Esophagus muscularis mucosa (tissue), 4 donors: Measurements from ENCODE around the gene THSD7A. TPM values are rescaled to one million over a fixed set of nuclear protein-coding genes. Genes with fewer than 3 reads are reported as not detected.

Source experiments
- DNase-seq: peaks from one replicate; pipeline ENCODE4 v3.0.0-alpha.2; 2017; ENCODE audit errors: extremely low spot score
- H3K27ac ChIP-seq, 4 donors: fragments of 200-600 bp; sonication (generic); replicated peaks in 1 of 4; 1 replicate in 3 of 4; 2 replicates in 1 of 4; pipeline ENCODE4 v1.5.1; 2016 to 2019; ENCODE audit warnings: mild to moderate bottlenecking in 1 of 4
- H3K27me3 ChIP-seq, 4 donors: fragments of 200-600 bp; sonication (generic); one replicate each; pipeline versions ENCODE4 v1.5.1 to v1.6.0; 2016 to 2019
- H3K36me3 ChIP-seq, 4 donors: fragments of 200-600 bp; sonication (generic); one replicate each; pipeline ENCODE4 v1.5.1; 2016 to 2019
- H3K4me1 ChIP-seq, 4 donors: fragments of 200-600 bp; sonication (generic); one replicate each; pipeline ENCODE4 v1.5.1; 2016 to 2019
- H3K4me3 ChIP-seq, 4 donors: fragments of 200-600 bp; sonication (generic); 1 replicate in 2 of 4; 2 replicates in 2 of 4; pipeline ENCODE4 v1.5.1; 2016 to 2019; ENCODE audit warnings: mild to moderate bottlenecking in 4 of 4, moderate library complexity in 1 of 4
- H3K9me3 ChIP-seq, 4 donors: fragments of 200-600 bp; sonication (generic); 1 replicate in 3 of 4; 2 replicates in 1 of 4; pipeline ENCODE4 v1.5.1; 2016 to 2019
- EP300 ChIP-seq: sonication (generic); formaldehyde crosslinking; IDR thresholded peaks from one replicate; pipeline ENCODE4 v1.6.1; 2017; ENCODE audit warnings: antibody characterized with exemption
- POLR2A ChIP-seq: fragments of 450-650 bp; IDR thresholded peaks from one replicate; pipeline ENCODE4 v1.6.1; 2017; ENCODE audit warnings: antibody characterized with exemption, moderate library complexity, mild to moderate bottlenecking, low read depth
- POLR2AphosphoS5 ChIP-seq, 2 donors: sonication (generic); formaldehyde crosslinking; IDR thresholded peaks; one replicate each; pipeline ENCODE4 v1.6.1; 2017; ENCODE audit warnings: antibody characterized with exemption in 2 of 2
- WGBS: methylation state at CpG from one replicate; pipeline ENCODE4 v1.1.5; 2018; 5-methylcytosine and 5-hydroxymethylcytosine counted together
- intact Hi-C: fragments of 100-400 bp; cut with DNase I; formaldehyde crosslinking; loops from one replicate; pipeline ENCODE4 v1.15.1; 2023
- total RNA-seq, 4 donors: library from RNA; depleted of rRNA; stranded (reverse); fragments of >200 nt; gene quantifications; one replicate each; pipeline versions ENCODE4 v1.1.0 to v1.2.1, GENCODE V29; 2016
- TF ChIP-seq, protein P1 (sequence below), 3 experiments: fragments of 200-600 bp in 2 of 3; fragments of 450-650 bp in 1 of 3; sonication (generic) in 2 of 3; IDR thresholded peaks; one replicate each; pipeline ENCODE4 v1.5.1; 2017 to 2019; ENCODE audit warnings: antibody characterized with exemption in 3 of 3, mild to moderate bottlenecking in 2 of 3, moderate library complexity in 1 of 3

THSD7A gene
- total RNA-seq, 4 donors from 2014 or later, result 1.2 to 3.8 (median 2.8) TPM

DNA sequence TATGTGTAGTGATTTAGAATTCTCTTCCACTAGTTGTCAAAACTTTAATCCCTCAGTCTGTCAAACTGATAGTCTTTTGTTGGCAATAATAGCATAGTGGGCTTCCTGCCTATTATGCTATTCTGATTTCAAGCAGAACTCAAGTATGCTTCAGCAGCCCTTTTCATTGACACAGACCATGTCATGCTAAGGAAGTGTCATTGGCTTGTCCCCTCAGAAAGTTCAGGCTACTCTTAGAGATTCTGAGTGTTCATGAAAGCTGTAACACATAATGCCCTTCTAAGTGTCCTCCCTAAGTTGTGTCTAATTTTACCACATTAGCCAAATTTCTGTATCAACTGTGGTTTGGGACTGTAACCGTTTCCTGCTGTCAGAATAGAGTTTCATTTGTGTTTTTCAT lies 198.7 kb downstream of the THSD7A start:
- intact Hi-C loops, result no loop called here
- Histone ChIP-seq H3K4me1 (no peaks in the 10 kb centered on the region), H3K9me3 (no peaks in the 10 kb centered on the region), H3K27me3 (no peaks in the 10 kb centered on the region), H3K36me3 (no peaks in the 10 kb centered on the region), H3K27ac (no peak overlapping the region), H3K4me3 (no peak overlapping the region)
- WGBS, result 80% methylated on average over 1 of the region's 1 CpG
- TF ChIP-seq POLR2A (no peak), EP300 (no peak), POLR2AphosphoS5 (IDR thresholded peaks at IDR 0.05) (no peak)
- TF ChIP-seq, protein P1, sequence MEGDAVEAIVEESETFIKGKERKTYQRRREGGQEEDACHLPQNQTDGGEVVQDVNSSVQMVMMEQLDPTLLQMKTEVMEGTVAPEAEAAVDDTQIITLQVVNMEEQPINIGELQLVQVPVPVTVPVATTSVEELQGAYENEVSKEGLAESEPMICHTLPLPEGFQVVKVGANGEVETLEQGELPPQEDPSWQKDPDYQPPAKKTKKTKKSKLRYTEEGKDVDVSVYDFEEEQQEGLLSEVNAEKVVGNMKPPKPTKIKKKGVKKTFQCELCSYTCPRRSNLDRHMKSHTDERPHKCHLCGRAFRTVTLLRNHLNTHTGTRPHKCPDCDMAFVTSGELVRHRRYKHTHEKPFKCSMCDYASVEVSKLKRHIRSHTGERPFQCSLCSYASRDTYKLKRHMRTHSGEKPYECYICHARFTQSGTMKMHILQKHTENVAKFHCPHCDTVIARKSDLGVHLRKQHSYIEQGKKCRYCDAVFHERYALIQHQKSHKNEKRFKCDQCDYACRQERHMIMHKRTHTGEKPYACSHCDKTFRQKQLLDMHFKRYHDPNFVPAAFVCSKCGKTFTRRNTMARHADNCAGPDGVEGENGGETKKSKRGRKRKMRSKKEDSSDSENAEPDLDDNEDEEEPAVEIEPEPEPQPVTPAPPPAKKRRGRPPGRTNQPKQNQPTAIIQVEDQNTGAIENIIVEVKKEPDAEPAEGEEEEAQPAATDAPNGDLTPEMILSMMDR (IDR thresholded peaks at IDR 0.05), result no peak
- no peak for DNase-seq

DNA sequence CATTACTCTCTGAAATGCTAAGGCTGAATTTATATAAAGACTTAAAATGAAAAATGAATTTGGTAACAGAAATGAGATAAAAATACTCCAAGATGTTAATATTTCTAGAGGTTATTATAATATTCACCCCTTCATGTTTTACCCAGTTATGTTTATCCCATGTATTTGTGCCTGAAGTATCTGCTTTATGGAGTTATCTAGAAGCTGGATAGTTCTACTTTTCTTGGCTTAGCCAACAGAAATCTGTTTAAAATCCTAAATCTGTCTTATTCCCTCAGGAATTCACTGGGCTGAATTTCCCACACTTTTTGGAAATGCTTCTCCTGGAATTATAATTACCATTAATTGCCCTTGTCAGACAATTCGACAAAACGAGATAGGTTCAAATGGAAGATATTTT lies 201.6 kb downstream of the THSD7A start:
- no peaks in the 10 kb centered on the region for H3K4me1 ChIP-seq
- no peak overlapping the region for H3K27ac ChIP-seq
- 72% methylated on average over 2 of the region's 2 CpGs for WGBS
- no peak for DNase-seq
- H3K27me3 ChIP-seq, result no peaks in the 10 kb centered on the region
- no peaks in the 10 kb centered on the region for H3K9me3 ChIP-seq
- TF ChIP-seq POLR2AphosphoS5 (IDR thresholded peaks at IDR 0.05) (no peak), POLR2A (no peak), EP300 (no peak)
- TF ChIP-seq, protein P1 (IDR thresholded peaks at IDR 0.05), result no peak
- no peaks in the 10 kb centered on the region for H3K36me3 ChIP-seq
- no peak overlapping the region for H3K4me3 ChIP-seq
- intact Hi-C loops, result no loop called here

DNA sequence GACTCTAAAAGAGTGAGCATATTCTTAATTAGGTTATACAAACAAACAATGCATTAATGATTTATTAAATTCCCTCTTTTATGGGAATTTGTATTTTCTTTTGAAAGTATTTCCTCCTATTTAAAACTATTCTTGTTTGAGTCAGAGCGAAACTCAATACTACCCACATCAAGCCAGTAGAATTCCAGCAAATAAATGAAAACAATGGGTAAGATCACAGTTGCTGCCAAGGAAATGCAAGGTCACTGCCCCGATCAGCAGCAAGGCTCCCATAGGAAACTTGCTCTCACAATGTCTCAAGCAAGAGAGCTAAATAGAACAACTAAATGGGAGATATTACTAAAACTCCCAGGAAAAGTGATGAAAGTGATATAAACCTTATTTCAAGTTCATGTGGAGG lies 206.3 kb downstream of the THSD7A start:
- H3K27me3 ChIP-seq, result no peaks in the 10 kb centered on the region
- no peaks in the 10 kb centered on the region for H3K4me1 ChIP-seq
- peak overlapping the region in 1 of 4 donors; percentile 5 for H3K27ac ChIP-seq
- no peaks in the 10 kb centered on the region for H3K9me3 ChIP-seq
- TF ChIP-seq, protein P1 (IDR thresholded peaks at IDR 0.05), result no peak
- no peak for TF ChIP-seq POLR2A
- no peak for TF ChIP-seq POLR2AphosphoS5 (IDR thresholded peaks at IDR 0.05)
- TF ChIP-seq EP300, result no peak
- no peaks in the 10 kb centered on the region for H3K36me3 ChIP-seq
- no peak overlapping the region for H3K4me3 ChIP-seq
- intact Hi-C loops, result no loop called here
- 85% methylated on average over 2 of the region's 2 CpGs for WGBS
- DNase-seq, result no peak

DNA sequence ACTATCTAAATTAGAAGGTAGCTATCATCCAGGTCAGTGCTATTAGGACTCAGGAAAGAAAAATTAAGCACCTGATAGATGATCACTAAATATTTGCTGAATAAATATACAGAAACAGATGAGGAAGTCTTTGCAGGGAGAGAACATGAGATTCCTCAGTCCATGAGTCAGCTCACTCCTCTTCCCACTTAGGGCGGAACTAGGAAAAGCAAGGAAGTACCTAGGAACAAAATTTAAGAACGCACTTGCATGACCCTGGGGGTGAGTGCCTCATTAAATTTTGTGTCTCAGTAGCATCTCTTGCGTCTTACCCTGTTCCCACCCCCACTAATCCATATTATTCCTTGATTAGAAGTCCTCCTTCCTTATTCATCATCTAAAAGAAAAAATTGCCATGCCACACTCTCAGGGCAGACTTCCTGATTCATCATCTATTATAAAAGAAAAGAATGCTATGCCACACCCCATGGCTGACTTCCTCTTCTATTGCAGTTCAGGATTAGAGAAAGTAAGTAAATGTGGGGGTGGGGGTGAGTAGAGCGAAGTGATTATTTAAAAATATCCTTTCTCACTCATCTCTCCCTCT lies 208.8 kb downstream of the THSD7A start:
- H3K27me3 ChIP-seq, result no peaks in the 10 kb centered on the region
- no peak overlapping the region for H3K27ac ChIP-seq
- TF ChIP-seq EP300 (no peak), POLR2A (no peak), POLR2AphosphoS5 (IDR thresholded peaks at IDR 0.05) (no peak)
- TF ChIP-seq, protein P1 (IDR thresholded peaks at IDR 0.05), result no peak
- no peak for DNase-seq
- H3K36me3 ChIP-seq, result no peaks in the 10 kb centered on the region
- 91% methylated on average over 4 of the region's 4 CpGs for WGBS
- intact Hi-C loops, result no loop called here
- H3K4me1 ChIP-seq, result no peaks in the 10 kb centered on the region
- H3K4me3 ChIP-seq, result no peak overlapping the region
- no peaks in the 10 kb centered on the region for H3K9me3 ChIP-seq
